GM12878 (cell line): ENCODE measurements around the gene IGSF6. TPM values are rescaled to one million over a fixed set of nuclear protein-coding genes. Genes with fewer than 3 reads are reported as not detected.

Experiments
- ATAC-seq: fragments of 200-7000 bp; cut with Tn5 transposase; 3 replicates; pipeline ENCODE4 v1.9.1; 2020; ENCODE audit warnings: mild to moderate bottlenecking, moderate library complexity
- BruUV-seq: library from RNA; stranded (reverse); fragments of 400-500 nt; replicated peaks from 2 replicates; lab custom pipeline; 2021; lab: Mats Ljungman, UMichigan
- CTCF ChIA-PET: fragments of 300-600 bp; sonication (Branson Sonifier 250); formaldehyde crosslinking; extraction: SDS; loops from one replicate; lab custom pipeline; 2021; ENCODE audit warnings: inconsistent platforms; lab: Yijun Ruan, JAX
- POLR2A ChIA-PET: fragments of 350-600 bp; formaldehyde crosslinking; extraction: SDS; loops from one replicate; lab custom pipeline; 2021; ENCODE audit warnings: inconsistent platforms; lab: Charles Lee
- RAD21 ChIA-PET: fragments of 300-600 bp; sonication (Branson Sonifier 250); formaldehyde crosslinking; loops from one replicate; lab custom pipeline; 2023; ENCODE audit warnings: antibody characterized with exemption; ENCODE audit not compliant: unreplicated experiment; lab: Charles Lee
- SMC1A ChIA-PET: fragments of 300-600 bp; sonication (Branson Sonifier 250); formaldehyde crosslinking; loops from one replicate; lab custom pipeline; 2023; ENCODE audit not compliant: unreplicated experiment, uncharacterized antibody; lab: Charles Lee
- DNase-seq: peaks from one replicate; pipeline ENCODE4 v3.0.0-alpha.2; 2011; ENCODE audit warnings: low read depth, low spot score
- FAIRE-seq: peaks from 3 replicates; lab custom pipeline; 2011; peaks lifted over from hg19 to GRCh38; lab: Jason Lieb, UNC
- H2AFZ ChIP-seq: 2 replicates; pipeline ENCODE4 v1.6.0; 2011; ENCODE audit warnings: low read depth, low read length, control low read depth; ENCODE audit not compliant: control insufficient read depth
- H3K27ac ChIP-seq: 2 replicates; pipeline ENCODE4 v1.5.1; 2011; ENCODE audit warnings: control low read depth; ENCODE audit not compliant: control insufficient read depth, insufficient read depth
- H3K27me3 ChIP-seq, 2 experiments: replicated peaks in 1 of 2; 2 replicates each; pipeline versions ENCODE4 v1.6.0 to v1.6.1; 2011; ENCODE audit warnings: low read length in 1 of 2; ENCODE audit not compliant: control insufficient read depth in 2 of 2, insufficient read depth in 2 of 2
- H3K36me3 ChIP-seq, 2 experiments: 2 replicates each; pipeline ENCODE4 v1.5.1; 2011; ENCODE audit warnings: low read length in 1 of 2; ENCODE audit not compliant: control insufficient read depth in 2 of 2, insufficient read depth in 2 of 2
- H3K4me1 ChIP-seq: 2 replicates; pipeline ENCODE4 v1.6.1; 2011; ENCODE audit warnings: mild to moderate bottlenecking, low read length, moderate library complexity, mixed read lengths; ENCODE audit not compliant: control insufficient read depth, insufficient read depth
- H3K4me2 ChIP-seq: 2 replicates; pipeline ENCODE4 v1.6.0; 2011; ENCODE audit warnings: control low read depth; ENCODE audit not compliant: control insufficient read depth, insufficient read depth
- H3K4me3 ChIP-seq: fragments of 200-600 bp; sonication (generic); 2 replicates; pipeline ENCODE4 v1.5.1; 2016
- H3K79me2 ChIP-seq: 2 replicates; pipeline ENCODE4 v1.6.0; 2011; ENCODE audit warnings: low read length; ENCODE audit not compliant: control insufficient read depth, insufficient read depth
- H3K9ac ChIP-seq: 2 replicates; pipeline ENCODE4 v1.8.0; 2011; ENCODE audit warnings: low read length, control low read depth, mixed read lengths; ENCODE audit not compliant: control insufficient read depth, insufficient read depth
- H3K9me3 ChIP-seq: replicated peaks from 3 replicates; pipeline ENCODE4 v1.5.1; 2011; ENCODE audit warnings: mild to moderate bottlenecking, low read length; ENCODE audit not compliant: control insufficient read depth, insufficient read depth
- H4K20me1 ChIP-seq: 2 replicates; pipeline ENCODE4 v1.6.0; 2011; ENCODE audit not compliant: control insufficient read depth, insufficient read depth
- ASH2L ChIP-seq: fragments of 300-600, 200-600 bp; sonication (generic); IDR thresholded peaks from 2 replicates; pipeline ENCODE4 v1.6.1; 2017; ENCODE audit warnings: low read depth, mild to moderate bottlenecking, borderline replicate concordance
- BCL3 ChIP-seq: IDR thresholded peaks from 2 replicates; pipeline ENCODE4 v1.6.1; 2011; ENCODE audit warnings: borderline replicate concordance, low read depth, mild to moderate bottlenecking, moderate library complexity, low read length; ENCODE audit not compliant: insufficient read depth, poor library complexity, severe bottlenecking
- CREB1 ChIP-seq: IDR thresholded peaks from 2 replicates; pipeline ENCODE4 v1.6.1; 2012; ENCODE audit warnings: low read depth, mild to moderate bottlenecking, inconsistent platforms
- CTCF ChIP-seq, 3 experiments: IDR thresholded peaks in 2 of 3; conservative IDR thresholded peaks in 1 of 3; 2 replicates each; pipeline ENCODE4 v1.5.1; 2011; ENCODE audit warnings: low read depth in 3 of 3, low read length in 3 of 3, mild to moderate bottlenecking in 3 of 3, control low read depth in 2 of 3, moderate library complexity in 2 of 3, inconsistent platforms in 1 of 3, mixed read lengths in 1 of 3; ENCODE audit not compliant: control insufficient read depth in 2 of 3, insufficient read depth in 1 of 3; ENCODE audit errors: extremely low read depth in 1 of 3
- HDAC2 ChIP-seq: fragments of 200-600 bp; sonication (generic); IDR thresholded peaks from 2 replicates; pipeline ENCODE4 v1.6.1; 2017
- IRF3 ChIP-seq: fragments of 450-650 bp; IDR thresholded peaks from 2 replicates; pipeline ENCODE4 v1.6.1; 2014; ENCODE audit warnings: mild to moderate bottlenecking
- IRF4 ChIP-seq: IDR thresholded peaks from 2 replicates; pipeline ENCODE4 v1.6.1; 2011; ENCODE audit warnings: low read depth, low read length
- JUNB ChIP-seq: IDR thresholded peaks from 2 replicates; pipeline ENCODE4 v1.6.1; 2016; ENCODE audit warnings: antibody characterized with exemption, mild to moderate bottlenecking
- NR2C1 ChIP-seq: fragments of 450-650 bp; IDR thresholded peaks from 2 replicates; pipeline ENCODE4 v1.6.1; 2017; ENCODE audit warnings: antibody characterized with exemption, mild to moderate bottlenecking, moderate library complexity
- PKNOX1 ChIP-seq: fragments of 450-650 bp; IDR thresholded peaks from 2 replicates; pipeline ENCODE4 v1.6.1; 2016; ENCODE audit warnings: mild to moderate bottlenecking
- POLR2A ChIP-seq: IDR thresholded peaks from 2 replicates; pipeline ENCODE4 v1.6.1; 2011; ENCODE audit warnings: low read depth, mild to moderate bottlenecking, low read length
- POLR2AphosphoS2 ChIP-seq: IDR thresholded peaks from 2 replicates; pipeline ENCODE4 v1.6.1; 2011; ENCODE audit warnings: low read depth, mild to moderate bottlenecking, low read length, improper control_type of control experiment, moderate library complexity
- RBBP5 ChIP-seq: fragments of 200-600 bp; sonication (generic); conservative IDR thresholded peaks from 2 replicates; pipeline ENCODE4 v1.6.1; 2016
- SMAD1 ChIP-seq: fragments of 450-650 bp; IDR thresholded peaks from 2 replicates; pipeline ENCODE4 v1.6.1; 2018; ENCODE audit warnings: mild to moderate bottlenecking, low read depth; ENCODE audit not compliant: partially characterized antibody
- ZNF207 ChIP-seq: fragments of 450-650 bp; IDR thresholded peaks from 2 replicates; pipeline ENCODE4 v1.6.1; 2014; ENCODE audit warnings: antibody characterized with exemption, mild to moderate bottlenecking, borderline replicate concordance
- ZNF622 ChIP-seq: fragments of 450-650 bp; IDR thresholded peaks from 2 replicates; pipeline ENCODE4 v1.6.1; 2017; ENCODE audit warnings: mild to moderate bottlenecking, inconsistent platforms
- WGBS: methylation state at CpG from one replicate; pipeline ENCODE4 v1.1.6; 2016; ENCODE audit warnings: low lambda C conversion rate; ENCODE audit not compliant: insufficient replicate concordance, insufficient coverage; ENCODE audit errors: missing lambda C conversion rate; 5-methylcytosine and 5-hydroxymethylcytosine counted together
- in situ Hi-C: fragments of 300-500 bp; cut with MboI; formaldehyde crosslinking; loops from 9 replicates; pipeline ENCODE4 v1.14.3; 2018; ENCODE audit warnings: mixed read lengths
- intact Hi-C: fragments of 100-400 bp; cut with micrococcal nuclease; formaldehyde crosslinking; loops from one replicate; pipeline ENCODE4 v1.14.2; 2022; ENCODE audit not compliant: unreplicated experiment
- polyA plus RNA-seq, 11 experiments: library from polyadenylated mRNA; depleted of rRNA in 4 of 11; unstranded in 6 of 11; stranded (reverse) in 5 of 11; fragments of >200 nt; fragmentation: Nextera tagmentation in 4 of 11; fragmentation: Illumina TruSeq in 1 of 11; extraction: Ambion mirVana in 4 of 11; extraction: Trizol in 1 of 11; gene quantifications; 1 replicate in 1 of 11; 2 replicates in 10 of 11; pipeline versions ENCODE4 v1.2.1 to v1.2.3, GENCODE V29; 2011 to 2016; ENCODE audit warnings: inconsistent platforms in 2 of 11, missing spikeins in 2 of 11, low read depth in 1 of 11
- total RNA-seq, 4 experiments: library from RNA; depleted of rRNA in 3 of 4; stranded (reverse); fragments of >200 nt in 3 of 4; fragmentation: Illumina TruSeq in 1 of 4; extraction: Trizol in 1 of 4; gene quantifications; 2 replicates each; pipeline versions ENCODE4 v1.2.1 to v1.2.3, GENCODE V29; 2013 to 2021

IGSF6 gene
- total and polyA plus RNA-seq, 10 of the 15 experiments (the other 5 are each of a cell fraction or from before 2014, with no cell fraction given): 0.32 to 1.2 (median 0.72) TPM

- no peak overlapping the region for H2AFZ ChIP-seq
- no peaks in the 10 kb centered on the region for H3K27me3 ChIP-seq
- H3K9me3 ChIP-seq: no peaks in the 10 kb centered on the region
- H3K4me1 ChIP-seq: 0 out of 2 replicates have a peak, but pooled peaks cover 2% of the 10 kb centered on the region
- TF ChIP-seq BCL3 (no peak), NR2C1 (no peak), IRF3 (no peak), IRF4 (no peak), POLR2AphosphoS2 (no peak), ZNF622 (no peak), RBBP5 (no peak), ZNF207 (no peak), SMAD1 (no peak), PKNOX1 (no peak), ASH2L (no peak), CTCF (IDR thresholded peaks at IDR 0.05 in 2 of 3, conservative IDR thresholded peaks at IDR 0.05 in 1 of 3; ENCODE audit: control insufficient read depth in 2 of 3, extremely low read depth in 1 of 3, insufficient read depth in 1 of 3, low read depth in 3 of 3, low read length in 3 of 3) (no peak), JUNB (no peak), HDAC2 (no peak), CREB1 (no peak), POLR2A (no peak)
- ATAC-seq (no peak), DNase-seq (no peak), FAIRE-seq (no peak)
- no TSS peak for BruUV-seq
- CTCF ChIA-PET: interaction anchor here (1.4 to 2.6 kb wide), 8 partner anchors 48 to 598 kb away, joined by 4 to 13 read pairs (median 6); no protein-coding TSS in a partner anchor
- H3K4me2 ChIP-seq: no peak overlapping the region
- no peaks in the 10 kb centered on the region for H3K79me2 ChIP-seq
- H3K4me3 ChIP-seq: no peak overlapping the region
- H3K9ac ChIP-seq: no peak overlapping the region
- H3K27ac ChIP-seq: no peak overlapping the region
- no peaks in the 10 kb centered on the region for H4K20me1 ChIP-seq
- SMC1A ChIA-PET: interaction anchor here (2.7 to 19.1 kb wide), 2 partner anchors 51 to 117 kb away, joined by 9 to 204 read pairs; no protein-coding TSS in a partner anchor
- intact Hi-C loops (no loop called here), in situ Hi-C loops (no loop called here)
- POLR2A ChIA-PET: no interaction called here
- RAD21 ChIA-PET: interaction anchor here (1.1 to 1.5 kb wide), 2 partner anchors 115 to 116 kb away, joined by 3 read pairs; no protein-coding TSS in a partner anchor
- WGBS: 0% methylated on average over 2 of the region's 2 CpGs
- H3K36me3 ChIP-seq: no peaks in the 10 kb centered on the region
These were observed 61.6 kb downstream of the IGSF6 start for GRCh38 chr16:21590796-21591195.
